HepG2 (cell line): ENCODE data around the gene PARP6. TPM values are rescaled to one million over a fixed set of nuclear protein-coding genes. Genes with fewer than 3 reads are reported as not detected.

ENCODE experiments used
- ATAC-seq: fragments of 200-7000 bp; cut with Tn5 transposase; 3 replicates; pipeline ENCODE4 v1.9.1; 2020; ENCODE audit warnings: mild to moderate bottlenecking, moderate library complexity
- BruUV-seq: library from RNA; stranded (reverse); fragments of 400-500 nt; replicated peaks from 2 replicates; lab custom pipeline; 2021; lab: Mats Ljungman, UMichigan
- CTCF ChIA-PET: fragments of 300-600 bp; formaldehyde crosslinking; extraction: SDS; loops from one replicate; lab custom pipeline; 2021; ENCODE audit warnings: low total read pairs, inconsistent platforms, low intra/inter-chr PET ratio; lab: Yijun Ruan, JAX
- POLR2A ChIA-PET: fragments of 350-600 bp; sonication (Branson Sonifier 250); formaldehyde crosslinking; loops from one replicate; lab custom pipeline; 2020; ENCODE audit warnings: antibody characterized with exemption, inconsistent platforms; lab: Yijun Ruan, JAX
- DNase-seq: peaks from one replicate; pipeline ENCODE4 v3.0.0-alpha.2; 2015; ENCODE audit warnings: low spot score
- FAIRE-seq: peaks from 3 replicates; lab custom pipeline; 2011; peaks lifted over from hg19 to GRCh38; lab: Jason Lieb, UNC
- H2AFZ ChIP-seq: one replicate; pipeline ENCODE4 v1.6.1; 2011; ENCODE audit warnings: low read length, inconsistent platforms
- H3K27ac ChIP-seq: fragments of 300-600 bp; 3 replicates; pipeline ENCODE4 v1.8.0; 2011; ENCODE audit warnings: mixed run types, mild to moderate bottlenecking, mixed read lengths, low read length, inconsistent platforms; ENCODE audit not compliant: insufficient read depth; ENCODE audit errors: extremely low read length
- H3K27me3 ChIP-seq, 2 experiments: fragments of 200-600 bp in 1 of 2; 2 replicates in 1 of 2; 3 replicates in 1 of 2; pipeline versions ENCODE4 v1.6.0 to v1.8.0; 2011; ENCODE audit warnings: low read length in 2 of 2, mild to moderate bottlenecking in 2 of 2, moderate library complexity in 2 of 2, inconsistent platforms in 1 of 2; ENCODE audit not compliant: insufficient read depth in 2 of 2, control insufficient read depth in 1 of 2
- H3K36me3 ChIP-seq, 2 experiments: fragments of 200-600 bp in 1 of 2; replicated peaks in 1 of 2; 2 replicates in 1 of 2; 3 replicates in 1 of 2; pipeline versions ENCODE4 v1.5.1 to v1.8.0; 2011; ENCODE audit warnings: low read length in 2 of 2, inconsistent platforms in 1 of 2; ENCODE audit not compliant: insufficient read depth in 2 of 2, control insufficient read depth in 1 of 2
- H3K4me1 ChIP-seq: 2 replicates; pipeline ENCODE4 v1.5.1; 2012; ENCODE audit warnings: low read length, inconsistent platforms; ENCODE audit not compliant: insufficient read depth
- H3K4me2 ChIP-seq: 2 replicates; pipeline ENCODE4 v1.6.0; 2011; ENCODE audit warnings: low read depth, low read length, inconsistent platforms
- H3K4me3 ChIP-seq, 3 experiments: fragments of 200-600 bp in 1 of 3; sonication (generic), shearing (Covaris generic) in 1 of 3; replicated peaks in 1 of 3; 2 replicates each; pipeline ENCODE4 v1.5.1; 2011 to 2016; ENCODE audit warnings: low read length in 3 of 3, inconsistent platforms in 2 of 3, low read depth in 2 of 3, mild to moderate bottlenecking in 2 of 3, control low read depth in 1 of 3, mixed read lengths in 1 of 3; ENCODE audit not compliant: insufficient read depth in 1 of 3
- H3K79me2 ChIP-seq: one replicate; pipeline ENCODE4 v1.6.1; 2011; ENCODE audit warnings: low read length, inconsistent platforms; ENCODE audit not compliant: insufficient read depth
- H3K9ac ChIP-seq: 2 replicates; pipeline ENCODE4 v1.6.0; 2011; ENCODE audit warnings: mild to moderate bottlenecking, low read depth, low read length, inconsistent platforms; ENCODE audit not compliant: insufficient read depth
- H3K9me3 ChIP-seq: 2 replicates; pipeline ENCODE4 v1.5.1; 2012; ENCODE audit warnings: mild to moderate bottlenecking, low read length
- H4K20me1 ChIP-seq: 2 replicates; pipeline ENCODE4 v1.6.0; 2011; ENCODE audit warnings: inconsistent platforms, mild to moderate bottlenecking, low read length, moderate library complexity; ENCODE audit not compliant: insufficient read depth
- CEBPG ChIP-seq: IDR thresholded peaks from 2 replicates; pipeline ENCODE4 v1.6.1; 2016
- DPF2 ChIP-seq: sonication (generic); formaldehyde crosslinking; IDR thresholded peaks from 2 replicates; pipeline ENCODE4 v1.4.0; 2020; ENCODE audit warnings: mild to moderate bottlenecking, low read depth, missing genetic modification reagents, borderline replicate concordance
- HDAC1 ChIP-seq: sonication (generic); formaldehyde crosslinking; IDR thresholded peaks from 2 replicates; pipeline ENCODE4 v1.5.1; 2020; ENCODE audit warnings: mild to moderate bottlenecking, missing genetic modification reagents
- KAT8 ChIP-seq: IDR thresholded peaks from 2 replicates; pipeline ENCODE4 v1.6.1; 2016; ENCODE audit warnings: missing genetic modification reagents, missing compliant biosample characterization
- RAD21 ChIP-seq: fragments of 450-650 bp; formaldehyde crosslinking; IDR thresholded peaks from 2 replicates; pipeline ENCODE4 v1.5.0; 2020; ENCODE audit warnings: mild to moderate bottlenecking
- RBAK ChIP-seq: sonication (generic); formaldehyde crosslinking; IDR thresholded peaks from 2 replicates; pipeline ENCODE4 v1.5.1; 2020; ENCODE audit warnings: mild to moderate bottlenecking, missing genetic modification reagents
- WIZ ChIP-seq: sonication (generic); formaldehyde crosslinking; IDR thresholded peaks from 2 replicates; pipeline ENCODE4 v1.5.1; 2020; ENCODE audit warnings: mild to moderate bottlenecking, missing genetic modification reagents
- ZNF224 ChIP-seq: sonication (generic); formaldehyde crosslinking; IDR thresholded peaks from 2 replicates; pipeline ENCODE4 v1.5.0; 2020; ENCODE audit warnings: mild to moderate bottlenecking, missing genetic modification reagents
- ZNF292 ChIP-seq: sonication (generic); formaldehyde crosslinking; IDR thresholded peaks from 2 replicates; pipeline ENCODE4 v1.8.1; 2022; ENCODE audit warnings: mild to moderate bottlenecking, low read depth, missing genetic modification reagents, borderline replicate concordance
- ZNF335 ChIP-seq: sonication (generic); formaldehyde crosslinking; IDR thresholded peaks from 2 replicates; pipeline ENCODE4 v1.4.0; 2020; ENCODE audit warnings: missing genetic modification reagents
- ZNF44 ChIP-seq: sonication (generic); formaldehyde crosslinking; IDR thresholded peaks from 2 replicates; pipeline ENCODE4 v1.5.1; 2020; ENCODE audit warnings: mild to moderate bottlenecking, missing genetic modification reagents
- WGBS: methylation state at CpG from one replicate; pipeline ENCODE4 v1.1.6; 2017; ENCODE audit warnings: low lambda C conversion rate; 5-methylcytosine and 5-hydroxymethylcytosine counted together
- in situ Hi-C: cut with HindIII; loops from 2 replicates; pipeline ENCODE4 v1.10.0; 2017; ENCODE audit warnings: low pct_unique_long_range_greater_than_20kb; ENCODE audit not compliant: extremely low pct_ligation_motif_present
- intact Hi-C: fragments of 100-400 bp; cut with micrococcal nuclease; formaldehyde crosslinking; loops from one replicate; pipeline ENCODE4 v1.10.0; 2022; ENCODE audit not compliant: unreplicated experiment
- polyA plus RNA-seq, 8 experiments: library from polyadenylated mRNA; depleted of rRNA in 3 of 8; stranded (reverse) in 7 of 8; unstranded in 1 of 8; fragments of >200 nt; fragmentation: Illumina TruSeq in 4 of 8; extraction: Trizol in 4 of 8; gene quantifications; 2 replicates each; pipeline versions ENCODE4 v1.2.1 to v1.2.3, GENCODE V29; 2011 to 2016; ENCODE audit warnings: low read depth in 4 of 8, missing spikeins in 1 of 8, mixed read lengths in 1 of 8; ENCODE audit not compliant: insufficient read depth in 1 of 8
- total RNA-seq, 5 experiments: library from RNA; depleted of rRNA; stranded (reverse); fragments of >200 nt; fragmentation: Illumina TruSeq; extraction: Trizol; gene quantifications; 2 replicates each; pipeline ENCODE4 v1.2.3, GENCODE V29; 2016; ENCODE audit warnings: low read depth in 1 of 5
- TF ChIP-seq, protein P1 (sequence below): sonication (generic); formaldehyde crosslinking; IDR thresholded peaks from 2 replicates; pipeline ENCODE4 v1.4.0; 2020; ENCODE audit warnings: missing genetic modification reagents, borderline replicate concordance
- TF ChIP-seq, protein P2 (sequence below): sonication (generic); formaldehyde crosslinking; conservative IDR thresholded peaks from 2 replicates; pipeline ENCODE4 v1.8.0; 2022; ENCODE audit warnings: missing genetic modification reagents

PARP6 gene
- total and polyA plus RNA-seq, 2 of the 13 experiments (the other 11 are each of a cell fraction or from before 2014, with no cell fraction given), result 0.22 to 0.87 TPM

GRCh38 chr15:72265031-72265430 is 7.3 kb downstream of the PARP6 start:
- no peak for TF ChIP-seq KAT8 (CRISPR knock-in tag)
- no peak for TF ChIP-seq RAD21
- TF ChIP-seq RBAK (CRISPR knock-in tag), result no peak
- TF ChIP-seq ZNF44 (CRISPR knock-in tag), result no peak
- no peak for TF ChIP-seq ZNF224
- no peak for TF ChIP-seq DPF2
- TF ChIP-seq, protein P1, sequence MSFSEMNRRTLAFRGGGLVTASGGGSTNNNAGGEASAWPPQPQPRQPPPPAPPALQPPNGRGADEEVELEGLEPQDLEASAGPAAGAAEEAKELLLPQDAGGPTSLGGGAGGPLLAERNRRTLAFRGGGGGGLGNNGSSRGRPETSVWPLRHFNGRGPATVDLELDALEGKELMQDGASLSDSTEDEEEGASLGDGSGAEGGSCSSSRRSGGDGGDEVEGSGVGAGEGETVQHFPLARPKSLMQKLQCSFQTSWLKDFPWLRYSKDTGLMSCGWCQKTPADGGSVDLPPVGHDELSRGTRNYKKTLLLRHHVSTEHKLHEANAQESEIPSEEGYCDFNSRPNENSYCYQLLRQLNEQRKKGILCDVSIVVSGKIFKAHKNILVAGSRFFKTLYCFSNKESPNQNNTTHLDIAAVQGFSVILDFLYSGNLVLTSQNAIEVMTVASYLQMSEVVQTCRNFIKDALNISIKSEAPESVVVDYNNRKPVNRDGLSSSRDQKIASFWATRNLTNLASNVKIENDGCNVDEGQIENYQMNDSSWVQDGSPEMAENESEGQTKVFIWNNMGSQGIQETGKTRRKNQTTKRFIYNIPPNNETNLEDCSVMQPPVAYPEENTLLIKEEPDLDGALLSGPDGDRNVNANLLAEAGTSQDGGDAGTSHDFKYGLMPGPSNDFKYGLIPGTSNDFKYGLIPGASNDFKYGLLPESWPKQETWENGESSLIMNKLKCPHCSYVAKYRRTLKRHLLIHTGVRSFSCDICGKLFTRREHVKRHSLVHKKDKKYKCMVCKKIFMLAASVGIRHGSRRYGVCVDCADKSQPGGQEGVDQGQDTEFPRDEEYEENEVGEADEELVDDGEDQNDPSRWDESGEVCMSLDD, result no peak
- no peak for TF ChIP-seq HDAC1
- TF ChIP-seq CEBPG (CRISPR knock-in tag), result no peak
- no peak for TF ChIP-seq ZNF335 (CRISPR knock-in tag)
- TF ChIP-seq, protein P2, sequence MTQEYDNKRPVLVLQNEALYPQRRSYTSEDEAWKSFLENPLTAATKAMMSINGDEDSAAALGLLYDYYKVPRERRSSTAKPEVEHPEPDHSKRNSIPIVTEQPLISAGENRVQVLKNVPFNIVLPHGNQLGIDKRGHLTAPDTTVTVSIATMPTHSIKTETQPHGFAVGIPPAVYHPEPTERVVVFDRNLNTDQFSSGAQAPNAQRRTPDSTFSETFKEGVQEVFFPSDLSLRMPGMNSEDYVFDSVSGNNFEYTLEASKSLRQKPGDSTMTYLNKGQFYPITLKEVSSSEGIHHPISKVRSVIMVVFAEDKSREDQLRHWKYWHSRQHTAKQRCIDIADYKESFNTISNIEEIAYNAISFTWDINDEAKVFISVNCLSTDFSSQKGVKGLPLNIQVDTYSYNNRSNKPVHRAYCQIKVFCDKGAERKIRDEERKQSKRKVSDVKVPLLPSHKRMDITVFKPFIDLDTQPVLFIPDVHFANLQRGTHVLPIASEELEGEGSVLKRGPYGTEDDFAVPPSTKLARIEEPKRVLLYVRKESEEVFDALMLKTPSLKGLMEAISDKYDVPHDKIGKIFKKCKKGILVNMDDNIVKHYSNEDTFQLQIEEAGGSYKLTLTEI (CRISPR knock-in tag), result no peak
- TF ChIP-seq WIZ (CRISPR knock-in tag), result no peak
- TF ChIP-seq ZNF292, result no peak
- intact Hi-C loops (no loop called here), in situ Hi-C loops (no loop called here)
- ChIA-PET CTCF (no interaction called here), POLR2A (no interaction called here)
- Histone ChIP-seq H2AFZ (no peak overlapping the region), H3K4me2 (no peak overlapping the region), H3K9me3 (no peaks in the 10 kb centered on the region), H3K27me3 (no peaks in the 10 kb centered on the region; a peak in 1 of 5 replicates), H4K20me1 (no peaks in the 10 kb centered on the region), H3K79me2 (no peaks in the 10 kb centered on the region), H3K4me3 (no peak overlapping the region), H3K9ac (no peak overlapping the region), H3K36me3 (no peaks in the 10 kb centered on the region), H3K27ac (no peak overlapping the region), H3K4me1 (no peaks in the 10 kb centered on the region)
- DNase-seq (no peak), ATAC-seq (no peak), FAIRE-seq (no peak)
- 52% methylated on average over 5 of the region's 5 CpGs for WGBS
- no TSS peak for BruUV-seq
